Sigmoid colon (tissue), 4 donors: Measurements from ENCODE around the gene FAM151B.

Experiments used
- POLR2A ChIP-seq, 2 donors: fragments of 450-650 bp; IDR thresholded peaks; one replicate each; pipeline ENCODE4 v1.6.1; 2016; ENCODE audit warnings: antibody characterized with exemption in 2 of 2, mild to moderate bottlenecking in 2 of 2, moderate library complexity in 2 of 2
- POLR2AphosphoS5 ChIP-seq, 4 donors: sonication (generic); formaldehyde crosslinking; IDR thresholded peaks; one replicate each; pipeline ENCODE4 v1.6.1; 2017; ENCODE audit warnings: antibody characterized with exemption in 4 of 4
- TF ChIP-seq, protein P1 (sequence below), 4 experiments: fragments of 450-650 bp in 3 of 4; fragments of 200-600 bp in 1 of 4; IDR thresholded peaks; one replicate each; pipeline ENCODE4 v1.5.1; 2016 to 2019; ENCODE audit warnings: antibody characterized with exemption in 4 of 4, mild to moderate bottlenecking in 3 of 4, moderate library complexity in 2 of 4

DNA sequence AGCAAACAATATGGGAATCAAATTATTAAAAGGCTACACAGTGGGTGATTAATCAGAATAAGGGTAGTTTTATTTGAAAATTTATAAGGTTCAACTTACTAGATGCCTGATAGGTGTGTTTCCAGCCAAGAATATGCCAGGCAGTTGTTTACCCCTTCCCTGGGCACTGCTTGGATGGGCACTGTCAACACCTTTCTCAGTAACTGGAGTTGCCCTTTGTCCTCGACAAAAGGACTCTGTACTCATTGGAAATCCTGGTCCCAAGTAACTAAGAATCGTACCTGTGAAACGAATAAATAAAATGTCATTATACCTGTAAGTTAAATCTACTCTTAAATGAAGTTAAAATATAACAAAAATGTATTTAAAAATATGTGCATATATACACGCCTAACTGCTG is 67.2 kb downstream of the FAM151B start:
- TF ChIP-seq, protein P1, sequence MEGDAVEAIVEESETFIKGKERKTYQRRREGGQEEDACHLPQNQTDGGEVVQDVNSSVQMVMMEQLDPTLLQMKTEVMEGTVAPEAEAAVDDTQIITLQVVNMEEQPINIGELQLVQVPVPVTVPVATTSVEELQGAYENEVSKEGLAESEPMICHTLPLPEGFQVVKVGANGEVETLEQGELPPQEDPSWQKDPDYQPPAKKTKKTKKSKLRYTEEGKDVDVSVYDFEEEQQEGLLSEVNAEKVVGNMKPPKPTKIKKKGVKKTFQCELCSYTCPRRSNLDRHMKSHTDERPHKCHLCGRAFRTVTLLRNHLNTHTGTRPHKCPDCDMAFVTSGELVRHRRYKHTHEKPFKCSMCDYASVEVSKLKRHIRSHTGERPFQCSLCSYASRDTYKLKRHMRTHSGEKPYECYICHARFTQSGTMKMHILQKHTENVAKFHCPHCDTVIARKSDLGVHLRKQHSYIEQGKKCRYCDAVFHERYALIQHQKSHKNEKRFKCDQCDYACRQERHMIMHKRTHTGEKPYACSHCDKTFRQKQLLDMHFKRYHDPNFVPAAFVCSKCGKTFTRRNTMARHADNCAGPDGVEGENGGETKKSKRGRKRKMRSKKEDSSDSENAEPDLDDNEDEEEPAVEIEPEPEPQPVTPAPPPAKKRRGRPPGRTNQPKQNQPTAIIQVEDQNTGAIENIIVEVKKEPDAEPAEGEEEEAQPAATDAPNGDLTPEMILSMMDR (IDR thresholded peaks at IDR 0.05): no peak
- TF ChIP-seq POLR2AphosphoS5 (IDR thresholded peaks at IDR 0.05): no peak
- TF ChIP-seq POLR2A (IDR thresholded peaks at IDR 0.05): no peak
